Endometrial microvascular endothelial cells (primary cell): ENCODE data around the gene C1orf115. TPM values are rescaled to one million over a fixed set of nuclear protein-coding genes. Genes with fewer than 3 reads are reported as not detected.

Experiments
- total RNA-seq: library from RNA; depleted of rRNA; stranded (reverse); fragments of >200 nt; gene quantifications from one replicate; pipeline ENCODE4 v1.2.3, GENCODE V29; 2015; ENCODE audit errors: inconsistent ontology term

The C1orf115 gene
- total RNA-seq, 1 donor from 2014 or later: 25.2 TPM

Other genes with a start within 250 kb of the C1orf115 start
- 0.46 TPM for gene MARK1, start 162.2 kb upstream of the C1orf115 start, total RNA-seq
- gene MTARC2, start 58.0 kb downstream of the C1orf115 start, total RNA-seq: 4.6 TPM
- 1.6 TPM for gene MTARC1, start 96.5 kb downstream of the C1orf115 start, total RNA-seq
- gene HLX, start 189.1 kb downstream of the C1orf115 start, total RNA-seq: 16.1 TPM